Fibroblast of the aortic adventitia (primary cell): Measurements from ENCODE around the gene PANK1. TPM values are rescaled to one million over a fixed set of nuclear protein-coding genes. Genes with fewer than 3 reads are reported as not detected.
"Not testable (repeated sequence)": the region's sequence is repeated elsewhere in the genome, so short reads cannot be mapped to it uniquely, and the experiment has no call there.

Experiments used
- DNase-seq: peaks from one replicate; pipeline ENCODE4 v3.0.0-alpha.2; 2010; ENCODE audit warnings: low read depth
- H3K4me3 ChIP-seq: 2 replicates; pipeline ENCODE4 v1.5.1; 2011; ENCODE audit warnings: low read depth, mild to moderate bottlenecking, control low read depth, low read length, moderate library complexity
- CTCF ChIP-seq: IDR thresholded peaks from 2 replicates; pipeline ENCODE4 v1.5.1; 2011; ENCODE audit warnings: mild to moderate bottlenecking, low read length, control low read depth, inconsistent platforms; ENCODE audit not compliant: insufficient read depth
- total RNA-seq: library from RNA; depleted of rRNA; stranded (reverse); fragments of >200 nt; gene quantifications from 2 replicates; pipeline ENCODE4 v1.2.3, GENCODE V29; 2012; ENCODE audit warnings: low replicate concordance

PANK1 gene
- total RNA-seq, 1 donor: 5.2 TPM

- no peak for DNase-seq
- H3K4me3 ChIP-seq: no peak overlapping the region
- no peak for TF ChIP-seq CTCF
Observed at GRCh38 chr10:89552213-89552612, 92.8 kb downstream of the PANK1 start.

- H3K4me3 ChIP-seq: no peak overlapping the region
- no peak for TF ChIP-seq CTCF
- DNase-seq: peak; percentile 45
Observed at GRCh38 chr10:89550509-89550908, 94.5 kb downstream of the PANK1 start.

- no peak for DNase-seq
- no peak overlapping the region for H3K4me3 ChIP-seq
- no peak for TF ChIP-seq CTCF
Observed at GRCh38 chr10:89549510-89549909, 95.5 kb downstream of the PANK1 start.

- no peak for DNase-seq
- TF ChIP-seq CTCF: no peak
- H3K4me3 ChIP-seq: no peak overlapping the region
Observed at GRCh38 chr10:89548673-89549072, 96.4 kb downstream of the PANK1 start.

- no peak for DNase-seq
- TF ChIP-seq CTCF: no peak
- H3K4me3 ChIP-seq: no peak overlapping the region
Observed at GRCh38 chr10:89547853-89548513, 97.1 kb downstream of the PANK1 start.

- not testable (repeated sequence) for H3K4me3 ChIP-seq
Observed at GRCh38 chr10:89546651-89547050, 98.4 kb downstream of the PANK1 start.

GRCh38 chr10:89543841-89544240 lies 101.2 kb downstream of the PANK1 start:
- no peak overlapping the region for H3K4me3 ChIP-seq
- no peak for TF ChIP-seq CTCF
- no peak for DNase-seq

More at GRCh38 chr10:89546651-89547050, 98.4 kb downstream of the PANK1 start:
- DNase-seq: not testable (repeated sequence)
